Endodermal cell (in vitro differentiated cells): ENCODE measurements around the gene ICA1L. TPM values are rescaled to one million over a fixed set of nuclear protein-coding genes. Genes with fewer than 3 reads are reported as not detected.

Source experiments
- DNase-seq: peaks from one replicate; pipeline ENCODE4 v3.0.0-alpha.2; 2017
- H3K27ac ChIP-seq: 2 replicates; pipeline ENCODE4 v1.5.1; 2013; ENCODE audit warnings: mild to moderate bottlenecking, low read depth, low read length, moderate library complexity
- H3K27me3 ChIP-seq: 2 replicates; pipeline ENCODE4 v1.6.1; 2013; ENCODE audit warnings: mild to moderate bottlenecking, low read length, moderate library complexity; ENCODE audit not compliant: insufficient read depth, control insufficient read depth, poor library complexity, severe bottlenecking
- H3K36me3 ChIP-seq: 2 replicates; pipeline ENCODE4 v1.7.0; 2013; ENCODE audit warnings: mild to moderate bottlenecking, low read length, moderate library complexity; ENCODE audit not compliant: control insufficient read depth, insufficient read depth
- H3K4me1 ChIP-seq: one replicate; pipeline ENCODE4 v1.7.0; 2013; ENCODE audit warnings: low read length; ENCODE audit not compliant: control insufficient read depth, insufficient read depth
- H3K4me3 ChIP-seq: 2 replicates; pipeline ENCODE4 v1.5.1; 2013; ENCODE audit warnings: mild to moderate bottlenecking, low read length, moderate library complexity
- H3K9ac ChIP-seq: 2 replicates; pipeline ENCODE4 v1.6.1; 2013; ENCODE audit warnings: mild to moderate bottlenecking, low read length, moderate library complexity; ENCODE audit not compliant: poor library complexity, severe bottlenecking; ENCODE audit errors: extremely low read depth
- H3K9me3 ChIP-seq: 2 replicates; pipeline ENCODE4 v1.6.1; 2013; ENCODE audit warnings: mild to moderate bottlenecking, low read length, moderate library complexity; ENCODE audit not compliant: control insufficient read depth
- H3K27ac Mint-ChIP-seq: 2 replicates; pipeline ENCODE4 v1.8.0; 2020; ENCODE audit warnings: mixed read lengths
- H3K27me3 Mint-ChIP-seq: 2 replicates; pipeline ENCODE4 v1.8.0; 2021; ENCODE audit warnings: mild to moderate bottlenecking, mixed read lengths; ENCODE audit not compliant: insufficient read depth
- H3K36me3 Mint-ChIP-seq: 2 replicates; pipeline ENCODE4 v1.8.0; 2020; ENCODE audit warnings: low read depth, mixed read lengths
- H3K4me1 Mint-ChIP-seq: 2 replicates; pipeline ENCODE4 v1.8.0; 2020; ENCODE audit warnings: mixed read lengths
- H3K4me3 Mint-ChIP-seq: 2 replicates; pipeline ENCODE4 v1.8.0; 2020; ENCODE audit warnings: mild to moderate bottlenecking, moderate library complexity, mixed read lengths
- H3K9me3 Mint-ChIP-seq: 2 replicates; pipeline ENCODE4 v1.8.0; 2020; ENCODE audit warnings: mild to moderate bottlenecking, mixed read lengths
- CTCF ChIP-seq: fragments of 200-600 bp; sonication (generic); conservative IDR thresholded peaks from 2 replicates; pipeline ENCODE4 v1.5.0; 2021; ENCODE audit warnings: antibody characterized with exemption, mild to moderate bottlenecking
- WGBS, 2 experiments: methylation state at CpG; one replicate each; pipeline versions ENCODE4 v1.1.5 to v1.1.7; 2013; ENCODE audit warnings: missing lambda C conversion rate in 2 of 2, mixed read lengths in 1 of 2; ENCODE audit not compliant: insufficient coverage in 1 of 2, insufficient read length in 1 of 2; 5-methylcytosine and 5-hydroxymethylcytosine counted together
- total RNA-seq, 2 donors: library from RNA; stranded (reverse); fragmentation: NEBNext Ultra II Directional in 1 of 2; extraction: Animal tissue kit (Norgen Biotek cat#: 25700) in 1 of 2; gene quantifications; 2 replicates in 1 of 2; 3 replicates in 1 of 2; pipeline ENCODE4 v1.2.1, GENCODE V29; 2021

The ICA1L gene
- total RNA-seq, 2 donors from 2014 or later = 8.2 to 12.2 TPM

DNA sequence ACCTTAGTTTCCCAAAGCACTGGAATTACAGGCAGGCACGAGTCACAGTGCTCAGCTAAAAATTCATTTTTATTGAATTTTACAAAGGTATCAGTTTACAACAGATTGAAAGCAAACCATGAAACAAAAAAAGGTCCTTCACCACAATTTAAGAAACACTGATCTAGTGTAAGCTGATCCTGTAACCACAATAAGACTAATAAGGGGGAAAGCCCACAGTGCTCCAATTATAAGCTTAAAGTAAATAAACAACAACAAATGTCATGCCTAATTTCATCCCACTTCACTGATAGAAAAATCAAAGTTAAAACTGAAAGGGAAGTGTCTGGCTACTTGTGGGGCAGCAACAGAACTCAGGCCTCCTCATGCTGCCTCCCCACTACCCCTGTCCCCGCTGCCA lies 49.2 kb downstream of the ICA1L start:
- WGBS, 2 experiments = 81% methylated on average over 2 of the region's 2 CpGs; no CpG with 5 or more reads in 1 of the 2 experiments
- H3K9me3 Mint-ChIP-seq = no peaks in the 10 kb centered on the region
- no peaks in the 10 kb centered on the region for H3K4me1 ChIP-seq
- no peak overlapping the region for H3K4me3 Mint-ChIP-seq
- H3K27me3 ChIP-seq = no peaks in the 10 kb centered on the region
- no peaks in the 10 kb centered on the region for H3K36me3 Mint-ChIP-seq
- H3K9me3 ChIP-seq = no peaks in the 10 kb centered on the region
- H3K27ac ChIP-seq = no peak overlapping the region
- H3K9ac ChIP-seq = no peak overlapping the region
- TF ChIP-seq CTCF = no peak
- DNase-seq = no peak
- peaks cover 5% of the 10 kb centered on the region for H3K4me1 Mint-ChIP-seq
- no peaks in the 10 kb centered on the region for H3K27me3 Mint-ChIP-seq
- no peak overlapping the region for H3K27ac Mint-ChIP-seq
- no peaks in the 10 kb centered on the region for H3K36me3 ChIP-seq
- no peak overlapping the region for H3K4me3 ChIP-seq

DNA sequence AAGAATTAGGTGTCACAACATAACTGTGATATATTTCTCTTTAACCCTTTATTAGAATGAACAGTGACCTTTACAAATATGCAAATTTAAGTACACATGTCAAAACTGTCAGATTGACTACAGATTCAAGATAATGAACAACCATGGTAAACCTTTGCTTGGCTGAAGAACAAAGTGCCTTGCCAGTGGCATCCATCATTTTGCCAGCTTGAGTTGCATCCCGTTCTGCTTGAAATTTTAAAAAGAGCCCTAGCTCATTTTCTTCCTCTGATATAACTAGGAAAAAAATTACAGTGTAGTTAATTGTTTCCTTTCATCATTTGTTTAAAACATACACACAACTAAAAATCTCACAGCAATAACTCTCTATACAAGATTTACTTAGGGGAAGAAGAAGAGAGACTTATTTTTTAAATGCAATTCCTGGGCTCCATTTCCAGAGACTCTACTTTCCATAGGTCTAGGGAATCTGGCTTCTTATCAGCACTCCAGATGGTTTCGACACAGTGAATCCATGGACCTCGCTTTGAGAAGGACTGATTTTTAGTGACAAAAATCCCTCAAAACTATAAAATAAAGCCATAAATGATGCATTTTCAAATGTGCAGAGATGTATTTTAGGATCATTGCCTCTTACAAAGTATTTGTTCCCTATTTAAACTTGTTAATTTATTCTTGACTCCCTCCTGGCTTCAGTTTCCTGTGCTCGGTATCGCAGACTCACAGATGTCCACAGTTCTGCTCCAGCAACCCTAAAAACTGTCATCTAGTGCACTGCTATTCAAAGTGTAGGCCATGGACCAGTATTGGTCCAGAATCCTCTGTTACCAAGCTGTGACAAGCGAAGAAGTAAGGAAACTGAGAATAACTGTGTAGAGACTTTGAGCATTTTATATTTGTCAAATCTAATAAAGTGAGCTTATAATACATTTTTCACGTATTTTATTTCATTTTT lies 50.1 kb downstream of the ICA1L start:
- no peak overlapping the region for H3K4me3 ChIP-seq
- H3K9me3 ChIP-seq = no peaks in the 10 kb centered on the region
- no peak for TF ChIP-seq CTCF
- no peak overlapping the region for H3K4me3 Mint-ChIP-seq
- no peak overlapping the region for H3K27ac Mint-ChIP-seq
- H3K36me3 Mint-ChIP-seq = no peaks in the 10 kb centered on the region
- no peak overlapping the region for H3K27ac ChIP-seq
- 92 to 97% methylated on average over 4 to 7 of the region's 7 CpGs for WGBS, 2 experiments
- H3K4me1 Mint-ChIP-seq = peaks cover 5% of the 10 kb centered on the region
- H3K36me3 ChIP-seq = no peaks in the 10 kb centered on the region
- H3K4me1 ChIP-seq = no peaks in the 10 kb centered on the region
- no peak for DNase-seq
- no peaks in the 10 kb centered on the region for H3K27me3 ChIP-seq
- no peaks in the 10 kb centered on the region for H3K9me3 Mint-ChIP-seq
- H3K9ac ChIP-seq = no peak overlapping the region
- H3K27me3 Mint-ChIP-seq = no peaks in the 10 kb centered on the region

DNA sequence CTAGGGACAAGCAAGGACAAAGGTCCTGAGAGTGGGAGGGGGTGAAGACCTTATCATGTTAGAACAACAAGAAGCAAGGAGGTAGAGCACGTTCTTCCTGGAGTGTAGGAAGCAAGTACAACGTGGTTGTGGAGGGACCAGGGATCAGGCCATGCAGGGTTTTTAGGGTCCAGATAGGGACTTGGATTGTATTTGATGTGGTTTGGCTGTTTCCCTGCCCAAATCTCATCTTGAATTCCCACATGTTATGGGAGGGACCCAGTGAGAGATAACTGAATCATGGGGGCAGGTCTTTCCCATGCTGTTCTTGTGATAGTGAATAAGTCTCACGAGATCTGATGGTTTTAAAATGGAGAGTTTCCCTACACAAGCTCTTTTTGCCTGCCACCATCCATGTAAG lies 53.2 kb downstream of the ICA1L start:
- H3K4me1 Mint-ChIP-seq = peaks cover 5% of the 10 kb centered on the region
- no peak for TF ChIP-seq CTCF
- peaks cover 11% of the 10 kb centered on the region for H3K36me3 Mint-ChIP-seq
- Histone ChIP-seq H3K4me1 (no peaks in the 10 kb centered on the region), H3K27me3 (no peaks in the 10 kb centered on the region), H3K9me3 (peaks cover 11% of the 10 kb centered on the region), H3K27ac (no peak overlapping the region), H3K4me3 (no peak overlapping the region), H3K36me3 (no peaks in the 10 kb centered on the region), H3K9ac (no peak overlapping the region)
- H3K9me3 Mint-ChIP-seq = peaks cover 8% of the 10 kb centered on the region
- H3K27me3 Mint-ChIP-seq = no peaks in the 10 kb centered on the region
- 87 to 91% methylated on average over 3 of the region's 3 CpGs for WGBS, 2 experiments
- H3K27ac Mint-ChIP-seq = no peak overlapping the region
- H3K4me3 Mint-ChIP-seq = no peak overlapping the region
- no peak for DNase-seq
